PC-3 (cell line): ENCODE data around the gene ARHGEF26.

Source experiments
- EZH2 ChIP-seq: fragments of 300-600 bp; sonication (generic); IDR thresholded peaks from one replicate; pipeline ENCODE4 v1.6.1; 2017; ENCODE audit warnings: antibody characterized with exemption, mild to moderate bottlenecking, low read length; ENCODE audit not compliant: unreplicated experiment
- TF ChIP-seq, protein P1 (sequence below): fragments of 300-600 bp; sonication (generic); conservative IDR thresholded peaks from 2 replicates; pipeline ENCODE4 v1.5.1; 2017; ENCODE audit warnings: antibody characterized with exemption, low read depth, mild to moderate bottlenecking, low read length

DNA sequence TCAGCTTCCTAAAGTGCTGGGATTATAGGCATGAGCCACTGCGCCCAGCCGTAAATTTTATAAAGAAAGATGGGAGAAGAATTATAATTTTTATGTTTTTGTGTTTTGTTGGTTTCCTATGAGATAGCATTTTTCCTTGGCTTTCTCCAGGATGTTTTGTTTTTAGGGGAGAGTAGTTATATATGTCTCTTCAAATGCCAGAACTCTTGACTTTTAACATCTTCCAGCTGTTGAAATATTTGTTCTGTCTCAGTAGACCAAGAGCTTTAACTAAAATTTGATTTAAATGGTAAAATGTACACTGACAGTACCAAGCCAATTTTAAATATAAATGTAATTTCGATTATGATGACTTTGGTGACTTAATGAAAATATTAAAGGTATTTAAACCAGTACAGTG lies 106.3 kb downstream of the ARHGEF26 start:
- TF ChIP-seq, protein P1, sequence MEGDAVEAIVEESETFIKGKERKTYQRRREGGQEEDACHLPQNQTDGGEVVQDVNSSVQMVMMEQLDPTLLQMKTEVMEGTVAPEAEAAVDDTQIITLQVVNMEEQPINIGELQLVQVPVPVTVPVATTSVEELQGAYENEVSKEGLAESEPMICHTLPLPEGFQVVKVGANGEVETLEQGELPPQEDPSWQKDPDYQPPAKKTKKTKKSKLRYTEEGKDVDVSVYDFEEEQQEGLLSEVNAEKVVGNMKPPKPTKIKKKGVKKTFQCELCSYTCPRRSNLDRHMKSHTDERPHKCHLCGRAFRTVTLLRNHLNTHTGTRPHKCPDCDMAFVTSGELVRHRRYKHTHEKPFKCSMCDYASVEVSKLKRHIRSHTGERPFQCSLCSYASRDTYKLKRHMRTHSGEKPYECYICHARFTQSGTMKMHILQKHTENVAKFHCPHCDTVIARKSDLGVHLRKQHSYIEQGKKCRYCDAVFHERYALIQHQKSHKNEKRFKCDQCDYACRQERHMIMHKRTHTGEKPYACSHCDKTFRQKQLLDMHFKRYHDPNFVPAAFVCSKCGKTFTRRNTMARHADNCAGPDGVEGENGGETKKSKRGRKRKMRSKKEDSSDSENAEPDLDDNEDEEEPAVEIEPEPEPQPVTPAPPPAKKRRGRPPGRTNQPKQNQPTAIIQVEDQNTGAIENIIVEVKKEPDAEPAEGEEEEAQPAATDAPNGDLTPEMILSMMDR = no peak
- no peak for TF ChIP-seq EZH2
